GM18517 (cell line): ENCODE data around the gene RNF115.
"Not testable (repeated sequence)": the region's sequence is repeated elsewhere in the genome, so short reads cannot be mapped to it uniquely, and the experiment has no call there.

Experiments
- ATAC-seq: cut with Tn5 transposase; IDR thresholded peaks from one replicate; pipeline ENCODE4 v1.9.1; 2021; ENCODE audit warnings: mild to moderate bottlenecking, moderate library complexity; ENCODE audit not compliant: unreplicated experiment

RNF115 gene

DNA sequence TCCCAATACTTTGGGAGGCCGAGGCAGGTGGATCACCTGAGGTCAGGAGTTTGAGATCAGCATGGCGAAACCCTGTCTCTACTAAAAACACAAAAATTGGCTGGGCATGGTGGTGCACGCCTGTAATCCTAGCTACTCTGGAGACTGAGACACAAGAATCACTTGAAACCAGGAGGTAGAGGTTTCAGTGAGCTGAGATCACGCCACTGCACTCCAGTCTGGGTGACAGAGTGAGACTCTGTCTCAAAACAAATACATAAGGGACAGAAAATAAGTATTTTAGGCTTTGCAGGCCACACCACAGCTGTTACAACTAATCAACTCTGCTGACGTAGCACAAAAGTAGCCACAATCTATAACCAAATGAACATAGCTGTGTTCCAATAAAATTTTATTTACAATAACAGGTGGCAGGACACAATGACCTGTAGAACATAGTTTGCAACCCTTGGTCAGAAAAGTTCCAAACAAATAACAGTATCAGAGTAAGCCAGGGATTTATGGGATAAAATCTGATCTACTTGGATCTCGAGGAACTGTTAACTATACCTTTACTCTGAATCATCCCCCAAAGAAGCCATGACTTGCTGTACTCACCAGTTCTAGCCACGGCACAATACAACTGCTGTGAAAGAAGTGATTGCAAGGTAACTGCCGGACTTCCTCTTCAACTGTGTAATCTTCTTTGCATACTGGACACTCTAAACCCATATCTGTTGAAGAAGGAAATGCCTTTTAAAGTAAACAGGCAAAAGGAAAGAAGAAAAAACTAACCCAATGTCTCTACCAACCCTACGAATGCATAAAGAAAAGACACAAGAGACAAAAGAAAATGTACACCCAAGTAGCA lies 76.3 kb downstream of the RNF115 start:
- no peak for ATAC-seq

GRCh38 chr1:145740269-145740668 lies 83.6 kb downstream of the RNF115 start:
- ATAC-seq = no peak

DNA sequence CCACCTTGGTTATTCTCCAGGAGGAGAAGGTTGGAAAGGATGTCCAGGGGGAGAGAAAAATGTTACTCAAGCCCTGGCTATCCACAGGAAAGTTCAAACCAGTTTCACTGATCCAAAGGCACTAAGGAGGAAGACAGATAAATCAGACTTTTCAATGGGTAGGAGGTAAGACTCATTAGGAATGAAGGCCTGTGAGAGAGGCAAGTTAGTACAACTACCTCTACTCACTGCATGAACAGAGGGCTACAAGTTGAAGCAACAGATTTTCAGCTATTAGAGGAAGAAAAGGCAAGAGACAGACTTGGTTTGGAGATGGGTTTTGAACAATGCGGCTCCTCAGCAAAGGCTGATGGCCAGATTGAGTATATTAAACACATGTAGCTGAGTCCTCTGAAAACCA lies 87.7 kb downstream of the RNF115 start:
- ATAC-seq = no peak

- no peak for ATAC-seq
Observed at GRCh38 chr1:145730900-145731299, 93.0 kb downstream of the RNF115 start.

- no peak for ATAC-seq
Observed at GRCh38 chr1:145730467-145730866, 93.4 kb downstream of the RNF115 start.

DNA sequence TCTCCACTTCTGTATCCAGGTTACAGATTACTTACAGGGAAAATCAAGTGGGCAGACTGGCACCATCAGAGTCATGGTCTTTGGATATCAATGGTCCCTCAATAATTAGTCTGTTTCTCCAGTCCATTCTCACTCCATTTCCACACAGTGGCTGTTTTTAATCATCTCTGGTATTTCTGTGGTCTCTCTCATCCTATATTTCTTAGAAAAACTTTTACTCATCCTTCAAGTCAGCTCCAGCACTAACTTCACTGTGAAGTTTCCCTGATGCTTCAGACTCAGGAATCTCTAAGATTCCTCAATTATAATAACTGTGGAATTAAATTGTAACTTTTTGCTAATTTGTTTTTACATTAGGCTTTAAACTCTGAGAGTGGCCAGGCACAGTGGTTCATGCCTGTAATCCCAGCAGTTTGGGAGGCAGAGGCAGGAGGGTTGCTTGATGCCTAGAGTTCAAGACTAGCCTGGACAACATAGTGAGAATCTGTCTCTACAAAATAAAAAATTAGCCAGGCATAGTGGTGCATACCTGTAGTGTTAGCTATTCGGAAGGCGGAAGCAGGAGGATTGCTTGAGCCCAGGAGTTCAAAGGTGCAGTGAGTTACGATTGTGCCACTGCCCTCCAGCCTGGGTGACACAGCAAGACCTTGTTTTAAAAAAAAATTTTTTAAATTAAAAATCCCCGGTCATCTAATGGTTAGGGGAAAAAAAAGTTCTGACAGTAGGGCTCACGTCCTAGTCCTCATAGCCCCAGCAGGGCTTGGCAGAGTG lies 94.0 kb downstream of the RNF115 start:
- no peak for ATAC-seq

GRCh38 chr1:145729196-145729595 lies 94.7 kb downstream of the RNF115 start:
- ATAC-seq = no peak

- not testable (repeated sequence) for ATAC-seq
Observed at GRCh38 chr1:145726193-145726592, 97.7 kb downstream of the RNF115 start.

GRCh38 chr1:145720878-145721671 lies 102.8 kb downstream of the RNF115 start:
- ATAC-seq = no peak

- no peak for ATAC-seq
Observed at GRCh38 chr1:145720556-145720877, 103.4 kb downstream of the RNF115 start.

DNA sequence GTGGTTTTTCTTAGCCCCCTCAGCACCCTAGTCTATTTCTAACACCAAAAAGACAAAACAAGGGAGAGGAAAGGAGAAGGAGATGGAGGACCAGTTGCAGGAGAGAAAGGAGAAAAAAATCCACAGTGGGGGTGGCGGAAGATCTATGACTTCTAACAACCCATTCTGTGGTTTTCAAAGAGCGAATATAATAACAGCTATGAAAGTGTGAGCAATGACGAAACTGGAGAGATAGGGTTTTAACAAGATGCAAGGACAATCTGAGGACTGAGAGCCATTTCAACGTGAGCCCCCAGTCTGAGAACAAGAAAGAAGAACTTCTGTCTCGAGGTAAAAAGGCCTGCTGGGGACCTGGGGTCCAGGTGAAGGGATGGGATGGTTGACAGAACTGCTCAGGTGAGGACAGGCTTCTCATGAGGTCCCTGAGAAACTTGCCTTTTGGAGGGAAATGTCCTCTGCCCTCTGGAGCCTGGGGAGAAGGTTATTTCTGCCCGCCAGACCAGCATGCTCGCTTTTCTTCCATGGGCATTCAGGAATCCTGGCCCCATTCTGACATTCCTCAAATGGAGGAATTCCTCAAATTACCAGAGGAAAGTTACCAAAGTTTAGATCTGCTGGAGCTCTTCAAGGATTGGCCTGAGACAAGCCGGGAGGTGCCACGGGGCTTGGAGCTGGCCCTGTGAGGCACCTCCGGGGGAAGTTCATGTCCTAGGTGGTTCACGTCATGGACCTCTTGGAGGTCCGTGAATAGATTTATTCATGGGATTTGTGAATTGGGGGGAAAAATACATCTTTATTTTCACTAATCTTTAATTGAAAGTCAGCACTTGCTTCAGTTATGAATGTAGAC lies 104.4 kb downstream of the RNF115 start, which contains the start of gene CD160:
Gene CD160, plus strand, starts transcription at position 270 of the 850 bp plus-strand sequence. CDS start 8,829 bp downstream, outside the sequence.
- no peak for ATAC-seq

- not testable (repeated sequence) for ATAC-seq
Observed at GRCh38 chr1:145718465-145718864, 105.4 kb downstream of the RNF115 start.

- no peak for ATAC-seq
Observed at GRCh38 chr1:145717833-145718232, 106.1 kb downstream of the RNF115 start.

- ATAC-seq = no peak
Observed at GRCh38 chr1:145716641-145717345, 107.1 kb downstream of the RNF115 start.

GRCh38 chr1:145714524-145715111 lies 109.3 kb downstream of the RNF115 start:
- no peak for ATAC-seq

DNA sequence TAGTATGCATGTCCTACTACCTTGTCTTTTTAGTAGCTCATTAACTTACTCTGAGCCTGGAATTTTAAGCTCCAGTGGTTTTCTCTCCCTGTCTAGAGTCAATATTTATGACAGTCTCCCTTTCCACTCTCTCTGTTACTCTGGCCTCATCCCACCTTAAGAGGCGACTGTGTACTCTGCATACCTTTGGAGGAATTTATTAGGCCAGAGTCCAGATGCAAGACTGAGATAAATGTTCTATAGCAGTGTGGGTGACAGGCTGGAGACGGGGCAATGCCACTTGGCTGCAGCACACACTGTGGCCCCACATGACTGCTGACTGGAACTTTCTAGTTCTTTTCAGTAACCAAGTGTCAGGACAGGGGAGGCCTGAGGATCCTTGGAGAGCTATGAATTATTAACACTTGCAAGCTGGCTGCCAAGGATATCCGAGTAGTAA lies 112.7 kb downstream of the RNF115 start:
- no peak for ATAC-seq

DNA sequence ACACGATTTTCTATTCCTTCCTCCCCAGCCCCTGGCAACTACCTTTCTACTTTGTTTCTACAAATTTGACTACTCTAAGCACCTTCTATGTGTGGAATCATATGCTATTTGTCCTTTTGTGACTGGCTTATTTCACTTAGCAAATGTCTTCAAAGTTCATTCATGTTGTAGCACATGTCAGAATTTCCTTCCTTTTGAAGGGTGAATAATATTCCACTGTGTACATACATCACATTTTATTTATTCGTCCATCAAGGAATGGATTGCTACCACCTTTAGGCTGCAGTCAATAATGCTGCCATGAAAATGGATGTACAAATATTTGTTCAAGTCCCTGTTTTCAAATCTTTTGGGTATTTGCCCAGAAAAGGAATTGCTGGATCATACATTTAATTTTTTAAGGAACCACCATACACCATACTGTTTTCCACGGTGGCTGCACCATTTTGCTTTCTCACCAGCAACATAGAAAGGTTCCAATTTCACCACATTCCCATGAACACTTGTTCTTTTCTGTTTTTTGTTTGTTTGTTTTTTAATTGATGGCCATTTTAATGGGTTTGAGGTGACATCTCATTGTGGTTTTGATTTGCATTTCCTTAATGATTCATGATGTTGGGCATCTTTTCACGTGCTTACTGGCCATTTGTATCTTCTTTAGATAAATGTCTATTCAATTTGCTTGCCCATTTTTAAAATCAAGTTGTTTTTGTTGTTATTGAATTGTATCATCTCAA lies 113.4 kb downstream of the RNF115 start:
- no peak for ATAC-seq

DNA sequence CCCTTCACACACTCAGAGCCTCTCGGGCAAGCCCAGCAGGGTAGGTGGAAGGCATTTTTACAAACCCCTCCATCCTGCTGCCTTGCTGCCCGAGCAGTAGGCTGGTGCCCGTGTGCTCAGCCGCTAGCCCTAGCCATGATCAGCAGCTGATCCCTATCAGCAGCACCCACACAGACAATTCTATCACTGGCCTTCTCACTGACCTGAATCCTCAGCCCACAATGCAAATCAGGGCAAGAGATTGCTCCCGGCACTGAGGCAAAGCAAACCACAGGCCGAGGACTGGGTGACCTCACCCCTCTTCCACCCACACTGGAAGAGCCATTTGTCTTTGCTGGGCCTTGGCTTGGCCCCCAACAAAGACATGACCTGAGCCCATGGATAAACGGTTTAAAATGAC lies 115.8 kb downstream of the RNF115 start:
- ATAC-seq = no peak
